ENCODE measurements around the gene N4BP2L2. TPM values are rescaled to one million over a fixed set of nuclear protein-coding genes. Genes with fewer than 3 reads are reported as not detected.

Gene N4BP2L2
- total RNA-seq, 1 experiment from 2014 or later, result 61.4 TPM

GRCh38 chr13:32549788-32550187 lies 11.2 kb upstream of the N4BP2L2 start:
- H3K79me2 ChIP-seq (ENCODE audit: insufficient read depth, low read length), result no peaks in the 10 kb centered on the region
- no peak overlapping the region for H2BK15ac ChIP-seq (ENCODE audit: low read depth, low read length)
- H2BK120ac ChIP-seq (ENCODE audit: low read depth, low read length, poor library complexity, severe bottlenecking), result no peak overlapping the region
- Mint-ChIP-seq H3K9me3 (no peaks in the 10 kb centered on the region; a peak in 1 of 5 replicates), H3K4me1 (no peaks in the 10 kb centered on the region), H3K4me3 (no peak overlapping the region), H3K27me3 (ENCODE audit: low read depth) (no peaks in the 10 kb centered on the region), H3K27ac (no peak overlapping the region), H3K36me3 (ENCODE audit: insufficient read depth in 1 of 3, low read depth in 3 of 3) (no peaks in the 10 kb centered on the region)
- H3K23me2 ChIP-seq (ENCODE audit: insufficient read length, low read depth, low read length, poor library complexity, severe bottlenecking), result no peaks in the 10 kb centered on the region
- no peak for TF ChIP-seq CTCF (conservative IDR thresholded peaks at IDR 0.05)
- no peak overlapping the region for H3T11ph ChIP-seq (ENCODE audit: low read length)
- H4K5ac ChIP-seq (ENCODE audit: insufficient read length, low read depth, low read length), result no peak overlapping the region
- no peak overlapping the region for H3K4me2 ChIP-seq (ENCODE audit: insufficient read depth, insufficient read length, low read length)
- H3K27me3 ChIP-seq (ENCODE audit: insufficient read depth, low read length), result no peaks in the 10 kb centered on the region
- no peak overlapping the region for H3K14ac ChIP-seq (ENCODE audit: insufficient read depth, low read length)
- H2BK12ac ChIP-seq (ENCODE audit: insufficient read length, low read depth, low read length), result no peak overlapping the region
- no peak overlapping the region for H3K9ac ChIP-seq (ENCODE audit: extremely low read depth, insufficient read length, low read length)
- H4K8ac ChIP-seq (replicated peaks; ENCODE audit: insufficient read length, low read depth, low read length), result no peak overlapping the region
- H3K23ac ChIP-seq (ENCODE audit: insufficient read length, low read depth, low read length), result no peak overlapping the region
- H3K79me1 ChIP-seq (ENCODE audit: insufficient read depth, low read depth, low read length, poor library complexity, severe bottlenecking), result no peaks in the 10 kb centered on the region
- H3K9me3 ChIP-seq (ENCODE audit: control insufficient read depth, low read depth, low read length), result no peaks in the 10 kb centered on the region
- H2BK20ac ChIP-seq (ENCODE audit: low read depth, low read length, poor library complexity, severe bottlenecking), result no peak overlapping the region
- H4K20me1 ChIP-seq (ENCODE audit: control insufficient read depth, insufficient read depth, insufficient read length), result no peaks in the 10 kb centered on the region
- WGBS (ENCODE audit: extremely low coverage, insufficient read length, low lambda C conversion rate), result no CpG with 5 or more reads among the region's 3 CpGs
- no peak overlapping the region for H3K4ac ChIP-seq (ENCODE audit: low read depth, low read length)
- no peak overlapping the region for H3K27ac ChIP-seq (ENCODE audit: insufficient read length, low read depth, low read length)
- H3K18ac ChIP-seq (ENCODE audit: insufficient read length, low read depth, low read length), result no peak overlapping the region
- H4K91ac ChIP-seq (ENCODE audit: insufficient read length, low read depth, low read length), result no peak overlapping the region
- DNase-seq, result no peak
- no peak overlapping the region for H2BK5ac ChIP-seq (ENCODE audit: insufficient read length, low read length)
- no peak overlapping the region for H3K56ac ChIP-seq (ENCODE audit: insufficient read length, low read depth, low read length)
- no peaks in the 10 kb centered on the region for H3K4me1 ChIP-seq (ENCODE audit: insufficient read depth, low read length)
- H2AFZ ChIP-seq (ENCODE audit: low read length), result no peak overlapping the region
- no peak overlapping the region for H2AK5ac ChIP-seq (ENCODE audit: insufficient read length, low read length)
